Caco-2 (cell line): ENCODE results near the gene CACNA2D2. TPM values are rescaled to one million over a fixed set of nuclear protein-coding genes. Genes with fewer than 3 reads are reported as not detected.

Experiments used
- BruUV-seq: library from RNA; stranded (reverse); fragments of 400-500 nt; replicated peaks from 2 replicates; lab custom pipeline; 2021; lab: Mats Ljungman, UMichigan
- CTCF ChIA-PET: fragments of 300-600 bp; sonication (Branson Sonifier 250); formaldehyde crosslinking; loops from one replicate; lab custom pipeline; 2022; ENCODE audit warnings: antibody characterized with exemption; lab: Charles Lee
- POLR2A ChIA-PET: fragments of 300-600 bp; sonication (Branson Sonifier 250); formaldehyde crosslinking; loops from one replicate; lab custom pipeline; 2022; ENCODE audit warnings: antibody characterized with exemption; lab: Charles Lee
- DNase-seq, 2 experiments: peaks; one replicate each; pipeline versions ENCODE4 v3.0.0 to v3.0.0-alpha.2; 2020 to 2022
- H3K27me3 ChIP-seq: replicated peaks from 2 replicates; pipeline ENCODE4 v1.6.0; 2011; ENCODE audit warnings: low read length; ENCODE audit not compliant: control insufficient read depth, insufficient read depth
- H3K36me3 ChIP-seq: 2 replicates; pipeline ENCODE4 v1.5.1; 2011; ENCODE audit warnings: low read length; ENCODE audit not compliant: control insufficient read depth, insufficient read depth
- H3K4me1 ChIP-seq: fragments of 250-450 bp; sonication (Bioruptor Pico); 2 replicates; pipeline ENCODE4 v1.5.1; 2020; ENCODE audit warnings: mild to moderate bottlenecking
- H3K4me3 ChIP-seq: 2 replicates; pipeline ENCODE4 v1.5.1; 2011; ENCODE audit warnings: low read depth, mild to moderate bottlenecking, control low read depth, low read length
- H3K9me3 ChIP-seq: fragments of 250-450 bp; sonication (Bioruptor Pico); 2 replicates; pipeline ENCODE4 v1.5.1; 2020; ENCODE audit warnings: mild to moderate bottlenecking, moderate library complexity
- H3K27ac Mint-ChIP-seq: one replicate; pipeline ENCODE4 v1.8.0; 2022; ENCODE audit warnings: mixed read lengths; ENCODE audit not compliant: unreplicated experiment
- H3K27me3 Mint-ChIP-seq: one replicate; pipeline ENCODE4 v1.8.0; 2022; ENCODE audit warnings: mixed read lengths; ENCODE audit not compliant: insufficient read depth, unreplicated experiment
- H3K36me3 Mint-ChIP-seq: one replicate; pipeline ENCODE4 v1.8.0; 2022; ENCODE audit warnings: mild to moderate bottlenecking, mixed read lengths; ENCODE audit not compliant: insufficient read depth, unreplicated experiment
- H3K4me1 Mint-ChIP-seq: one replicate; pipeline ENCODE4 v1.8.0; 2022; ENCODE audit warnings: low read depth, mixed read lengths; ENCODE audit not compliant: unreplicated experiment
- H3K4me3 Mint-ChIP-seq: one replicate; pipeline ENCODE4 v1.8.0; 2022; ENCODE audit warnings: mild to moderate bottlenecking, moderate library complexity, mixed read lengths; ENCODE audit not compliant: unreplicated experiment
- H3K9me3 Mint-ChIP-seq: one replicate; pipeline ENCODE4 v1.8.0; 2022; ENCODE audit warnings: mixed read lengths; ENCODE audit not compliant: unreplicated experiment
- CTCF ChIP-seq, 2 experiments: fragments of 200-600 bp in 1 of 2; IDR thresholded peaks; 1 replicate in 1 of 2; 2 replicates in 1 of 2; pipeline versions ENCODE4 v1.5.1 to v1.8.0; 2011 to 2022; ENCODE audit warnings: antibody characterized with exemption in 1 of 2, control low read depth in 1 of 2, inconsistent platforms in 1 of 2, low read depth in 1 of 2, low read length in 1 of 2, mild to moderate bottlenecking in 1 of 2, moderate library complexity in 1 of 2; ENCODE audit not compliant: insufficient read depth in 1 of 2, severe bottlenecking in 1 of 2, unreplicated experiment in 1 of 2
- intact Hi-C: fragments of 100-400 bp; cut with micrococcal nuclease; formaldehyde crosslinking; loops from one replicate; pipeline ENCODE4 v1.10.0; 2022; ENCODE audit not compliant: unreplicated experiment
- total RNA-seq: library from RNA; stranded (reverse); gene quantifications from 2 replicates; pipeline ENCODE4 v1.2.3, GENCODE V29; 2022

Gene CACNA2D2
- total RNA-seq, 1 experiment from 2014 or later, result 0.25 TPM

GRCh38 chr3:50410185-50410584, 93.2 kb downstream of the CACNA2D2 start:
- DNase-seq, result no peak
- no peaks in the 10 kb centered on the region for H3K9me3 Mint-ChIP-seq
- ChIA-PET POLR2A (no interaction called here), CTCF (no interaction called here)
- H3K36me3 Mint-ChIP-seq, result no peaks in the 10 kb centered on the region
- peaks cover 7% of the 10 kb centered on the region for H3K27me3 Mint-ChIP-seq
- no peak overlapping the region for H3K27ac Mint-ChIP-seq
- TF ChIP-seq CTCF (IDR thresholded peaks at IDR 0.05; ENCODE audit: insufficient read depth in 1 of 2, low read depth in 1 of 2, low read length in 1 of 2, severe bottlenecking in 1 of 2, unreplicated experiment in 1 of 2), result no peak
- no peaks in the 10 kb centered on the region for H3K36me3 ChIP-seq
- no peaks in the 10 kb centered on the region for H3K4me1 ChIP-seq
- H3K4me1 Mint-ChIP-seq, result no peaks in the 10 kb centered on the region
- H3K4me3 Mint-ChIP-seq, result no peak overlapping the region
- H3K4me3 ChIP-seq, result no peak overlapping the region
- intact Hi-C loops, result no loop called here
- no peaks in the 10 kb centered on the region; the same call in 1 of the 2 replicates for H3K27me3 ChIP-seq
- BruUV-seq, result no TSS peak
- no peaks in the 10 kb centered on the region for H3K9me3 ChIP-seq

- Mint-ChIP-seq H3K27ac (no peak overlapping the region), H3K27me3 (peaks cover 9% of the 10 kb centered on the region), H3K36me3 (no peaks in the 10 kb centered on the region), H3K4me3 (no peak overlapping the region), H3K9me3 (no peaks in the 10 kb centered on the region), H3K4me1 (no peaks in the 10 kb centered on the region)
- H3K36me3 ChIP-seq, result no peaks in the 10 kb centered on the region
- H3K27me3 ChIP-seq, result no peaks in the 10 kb centered on the region
- BruUV-seq, result no TSS peak
- POLR2A ChIA-PET, result no interaction called here
- H3K4me1 ChIP-seq, result no peaks in the 10 kb centered on the region
- no peak for TF ChIP-seq CTCF (IDR thresholded peaks at IDR 0.05; ENCODE audit: insufficient read depth in 1 of 2, low read depth in 1 of 2, low read length in 1 of 2, severe bottlenecking in 1 of 2, unreplicated experiment in 1 of 2)
- intact Hi-C loops, result no loop called here
- no peak for DNase-seq
- no peaks in the 10 kb centered on the region for H3K9me3 ChIP-seq
- H3K4me3 ChIP-seq, result no peak overlapping the region
- CTCF ChIA-PET, result no interaction called here
These were observed 94.9 kb downstream of the CACNA2D2 start for GRCh38 chr3:50408443-50408944.

- no peak for TF ChIP-seq CTCF (IDR thresholded peaks at IDR 0.05; ENCODE audit: insufficient read depth in 1 of 2, low read depth in 1 of 2, low read length in 1 of 2, severe bottlenecking in 1 of 2, unreplicated experiment in 1 of 2)
- H3K9me3 Mint-ChIP-seq, result no peaks in the 10 kb centered on the region
- ChIA-PET CTCF (no interaction called here), POLR2A (no interaction called here)
- no peaks in the 10 kb centered on the region for H3K36me3 ChIP-seq
- no peaks in the 10 kb centered on the region for H3K4me1 ChIP-seq
- no peaks in the 10 kb centered on the region for H3K27me3 ChIP-seq
- BruUV-seq, result no TSS peak
- H3K4me3 Mint-ChIP-seq, result no peak overlapping the region
- no peaks in the 10 kb centered on the region for H3K9me3 ChIP-seq
- H3K27me3 Mint-ChIP-seq, result peaks cover 10% of the 10 kb centered on the region
- no peak overlapping the region for H3K4me3 ChIP-seq
- H3K4me1 Mint-ChIP-seq, result no peaks in the 10 kb centered on the region
- intact Hi-C loops, result no loop called here
- no peaks in the 10 kb centered on the region for H3K36me3 Mint-ChIP-seq
- H3K27ac Mint-ChIP-seq, result no peak overlapping the region
- no peak for DNase-seq
These were observed 96.9 kb downstream of the CACNA2D2 start for GRCh38 chr3:50406487-50406886.
